Measurements from ENCODE around the gene MIOS. TPM values are rescaled to one million over a fixed set of nuclear protein-coding genes. Genes with fewer than 3 reads are reported as not detected.

The MIOS gene
- total and polyA plus RNA-seq, 2 of the 8 experiments (the other 6 are each of a cell fraction or from before 2014, with no cell fraction given) = 15.5 to 50.7 TPM

DNA sequence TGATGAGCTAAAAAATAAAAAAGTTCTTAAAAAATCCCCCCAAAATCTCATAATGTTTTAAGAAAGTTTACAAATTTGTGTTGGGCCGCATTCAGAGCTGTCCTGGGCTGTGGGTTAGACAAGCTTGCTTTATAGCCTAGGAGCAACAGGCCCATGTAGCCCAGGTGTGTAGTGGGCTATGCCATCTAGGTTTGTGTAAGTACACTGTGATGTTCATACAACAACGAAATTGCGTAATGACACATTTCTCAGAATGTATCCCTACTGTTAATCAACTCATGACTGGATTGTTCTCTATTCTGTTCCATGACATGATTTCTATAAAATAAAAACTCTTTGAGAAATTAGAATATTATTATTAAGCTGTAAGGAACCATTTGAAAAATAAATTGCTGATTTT lies 13.0 kb downstream of the MIOS start:
- ChIA-PET POLR2A (ENCODE audit: partially characterized antibody) (no interaction called here), CTCF (ENCODE audit: partially characterized antibody) (interaction anchor here (0.9 kb wide), 1 partner anchor 11 kb away, joined by 3 read pairs; no protein-coding TSS in a partner anchor)
- no peak overlapping the region for H2BK120ac ChIP-seq (replicated peaks; ENCODE audit: low read depth, low read length)
- H3K36me3 ChIP-seq (ENCODE audit: control insufficient read depth in 2 of 4, insufficient read depth in 4 of 4, low read length in 3 of 4) = peaks cover 0 to 26% (median 0%) of the 10 kb centered on the region in 4 experiments; a peak in 1 of 8 replicates
- DNase-seq (ENCODE audit: low read depth in 1 of 2, low spot score in 2 of 2) (no peak), FAIRE-seq (no peak)
- no peaks in the 10 kb centered on the region; the same call in 1 of the 2 replicates for H3K79me1 ChIP-seq (ENCODE audit: low read depth, low read length)
- H3K14ac ChIP-seq (ENCODE audit: insufficient read length) = no peak overlapping the region
- WGBS, 2 experiments (ENCODE audit: extremely low coverage in 1 of 2, insufficient coverage in 1 of 2, insufficient read length in 1 of 2, insufficient replicate concordance in 2 of 2, low coverage in 1 of 2, low lambda C conversion rate in 2 of 2, missing lambda C conversion rate in 1 of 2) = 95% methylated on average over 3 of the region's 3 CpGs; no CpG with 5 or more reads in 1 of the 2 experiments
- H4K8ac ChIP-seq (ENCODE audit: extremely low read depth, insufficient read depth, low read length) = no peak overlapping the region
- no peak overlapping the region for H2BK5ac ChIP-seq (ENCODE audit: low read depth, low read length)
- H3K18ac ChIP-seq (ENCODE audit: extremely low read depth, low read length) = no peak overlapping the region
- H3K9me3 ChIP-seq (ENCODE audit: insufficient read depth in 2 of 2, low read depth in 1 of 2, low read length in 1 of 2) = no peaks in the 10 kb centered on the region
- no peaks in the 10 kb centered on the region for H4K20me1 ChIP-seq (replicated peaks in 1 of 2; ENCODE audit: control insufficient read depth in 1 of 2, insufficient read depth in 2 of 2, low read length in 2 of 2)
- peaks cover 0 to 16% of the 10 kb centered on the region in 2 experiments; a peak in 2 of 4 replicates for H3K79me2 ChIP-seq (ENCODE audit: control insufficient read depth in 1 of 2, insufficient read depth in 2 of 2, low read length in 2 of 2)
- H3K27ac ChIP-seq (ENCODE audit: low read depth, low read length) = no peak overlapping the region
- peaks cover 2 to 5% (median 3%) of the 10 kb centered on the region in 4 experiments; a peak in 5 of 7 replicates for H3K4me1 ChIP-seq (replicated peaks in 1 of 4; ENCODE audit: control insufficient read depth in 3 of 4, insufficient read depth in 4 of 4, low read length in 3 of 4)
- no peak overlapping the region for H2AK5ac ChIP-seq (ENCODE audit: low read depth, low read length)
- no peak overlapping the region for H3K23ac ChIP-seq (ENCODE audit: insufficient read length)
- H4K5ac ChIP-seq (ENCODE audit: insufficient read length, low read depth, low read length) = no peak overlapping the region
- no peak overlapping the region for H2AFZ ChIP-seq (ENCODE audit: low read length)
- no peaks in the 10 kb centered on the region for H3K27me3 ChIP-seq (replicated peaks in 1 of 4; ENCODE audit: control insufficient read depth in 3 of 4, extremely low read depth in 1 of 4, insufficient read depth in 3 of 4, low read length in 3 of 4)
- no peak overlapping the region for H4K91ac ChIP-seq (replicated peaks; ENCODE audit: insufficient read length, low read length)
- H2BK15ac ChIP-seq (ENCODE audit: low read length) = no peak overlapping the region
- no peak overlapping the region for H2BK20ac ChIP-seq (ENCODE audit: low read length)
- H3K23me2 ChIP-seq (ENCODE audit: low read depth, low read length) = no peaks in the 10 kb centered on the region
- H3K4me3 ChIP-seq (ENCODE audit: extremely low read depth in 1 of 4, insufficient read depth in 2 of 4, low read depth in 3 of 4, low read length in 4 of 4) = no peak overlapping the region
- no peak overlapping the region for H3K4ac ChIP-seq (replicated peaks; ENCODE audit: insufficient read length, low read depth, low read length)
- H3K4me2 ChIP-seq (ENCODE audit: insufficient read depth in 1 of 2, low read depth in 2 of 2, low read length in 2 of 2) = no peak overlapping the region
- no peak overlapping the region for H3K56ac ChIP-seq (replicated peaks; ENCODE audit: insufficient read length, low read depth, low read length)
- no peak overlapping the region for H3K9ac ChIP-seq (replicated peaks in 1 of 4; ENCODE audit: extremely low read depth in 1 of 4, low read depth in 3 of 4, low read length in 3 of 4)
- H2BK12ac ChIP-seq (ENCODE audit: low read depth, low read length) = no peak overlapping the region
- TF ChIP-seq CEBPB (IDR thresholded peaks at IDR 0.05; ENCODE audit: low read depth, low read length) = peak; percentile 48; the same call in 1 of the 2 replicates
- TF ChIP-seq, protein P1, sequence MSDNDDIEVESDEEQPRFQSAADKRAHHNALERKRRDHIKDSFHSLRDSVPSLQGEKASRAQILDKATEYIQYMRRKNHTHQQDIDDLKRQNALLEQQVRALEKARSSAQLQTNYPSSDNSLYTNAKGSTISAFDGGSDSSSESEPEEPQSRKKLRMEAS (IDR thresholded peaks at IDR 0.05) = no peak
- TF ChIP-seq HDAC2 (IDR thresholded peaks at IDR 0.05; ENCODE audit: borderline replicate concordance in 1 of 2, low read depth in 2 of 2, low read length in 2 of 2) = no peak

Data from H1 (cell line).